HG02943 (cell line): ENCODE measurements around the gene NBPF3.
"Not testable (repeated sequence)": the region's sequence is repeated elsewhere in the genome, so short reads cannot be mapped to it uniquely, and the experiment has no call there.

Source experiments
- ATAC-seq: cut with Tn5 transposase; IDR thresholded peaks from one replicate; pipeline ENCODE4 v1.9.1; 2021; ENCODE audit warnings: mild to moderate bottlenecking, low read depth, moderate library complexity; ENCODE audit not compliant: unreplicated experiment

NBPF3 gene

DNA sequence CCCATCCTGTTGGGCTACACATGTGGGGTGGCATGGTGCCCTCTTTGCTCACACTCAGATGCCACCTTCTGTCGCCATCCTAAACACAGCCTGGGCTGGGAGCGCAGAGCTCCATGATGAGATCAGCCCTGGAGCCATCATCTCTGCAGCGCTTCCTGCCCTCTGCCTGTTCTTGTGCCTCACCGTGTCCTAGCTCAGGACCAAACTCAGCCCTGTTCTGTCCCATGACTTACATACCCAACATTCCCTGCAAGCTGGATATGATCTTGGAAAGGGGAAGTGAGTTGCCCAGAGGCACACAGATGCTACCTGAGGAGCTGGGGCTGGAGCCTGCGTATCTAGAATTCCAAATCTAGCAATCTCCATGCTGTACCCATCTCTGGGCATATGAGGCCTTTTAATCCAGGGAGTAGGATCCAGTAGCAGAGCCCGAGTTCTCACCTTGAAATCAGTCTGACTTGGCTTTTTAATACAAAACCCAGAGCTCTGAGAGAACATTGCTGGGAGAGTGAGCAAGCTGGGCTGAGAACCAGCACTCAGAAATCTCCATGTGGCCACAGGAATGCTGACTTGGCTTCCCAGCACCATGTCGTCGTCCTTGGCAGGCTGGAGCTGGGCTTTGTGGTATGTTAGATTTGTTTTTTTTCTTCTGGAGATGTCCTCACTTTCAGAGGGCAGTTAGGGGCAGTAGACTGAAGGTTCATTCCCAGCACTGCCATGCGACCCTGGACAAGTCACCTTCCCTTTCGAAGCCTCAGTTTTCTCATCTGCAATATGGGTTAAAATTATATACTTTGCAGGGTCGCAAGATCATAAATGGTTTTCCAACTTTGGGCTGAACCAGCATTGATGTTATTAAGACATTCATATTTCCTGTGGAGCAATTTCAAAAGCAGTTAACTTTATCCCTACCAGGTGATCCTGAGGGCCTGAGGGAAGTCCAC lies 71.9 kb downstream of the NBPF3 start:
- no peak for ATAC-seq

DNA sequence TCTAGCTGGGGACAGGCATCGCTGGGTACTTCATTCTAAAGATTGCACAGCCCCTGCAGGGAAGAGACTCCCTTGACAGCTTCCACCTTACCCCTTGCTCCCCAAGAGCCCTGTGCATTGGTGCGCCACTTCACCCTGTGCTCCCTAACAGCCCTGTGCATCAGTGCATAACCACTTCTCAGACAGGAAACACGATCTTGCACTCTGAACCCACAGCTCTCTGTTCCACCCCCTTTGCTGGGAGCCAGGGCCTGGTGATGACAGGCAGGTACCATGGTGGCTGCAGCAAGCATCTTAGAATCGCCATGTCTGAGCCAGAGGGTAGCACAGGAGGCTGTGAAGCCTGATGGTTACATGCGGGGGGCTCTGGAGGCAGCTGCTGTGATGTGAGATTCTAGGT lies 74.3 kb downstream of the NBPF3 start:
- ATAC-seq: no peak

DNA sequence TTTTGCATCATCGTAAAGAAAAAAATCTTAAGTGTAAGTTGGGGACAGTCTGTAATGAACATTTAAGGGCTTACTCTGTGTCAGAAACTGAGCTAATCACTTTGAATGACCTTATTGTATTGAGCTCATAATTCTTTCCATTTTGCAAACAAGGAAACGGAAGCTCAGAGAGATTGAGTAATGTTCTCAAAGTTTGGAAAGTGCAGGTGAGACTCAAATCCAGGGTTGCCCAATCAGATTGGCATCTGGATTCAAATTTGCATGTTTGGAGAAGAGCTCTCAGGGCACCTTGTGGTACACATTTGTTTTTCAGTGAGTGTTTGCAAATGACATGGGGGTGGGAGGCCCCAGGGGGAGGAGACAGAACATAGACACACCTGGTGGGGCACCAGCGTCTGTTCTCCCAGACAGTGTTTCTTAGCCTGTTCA lies 77.2 kb downstream of the NBPF3 start:
- ATAC-seq: no peak

DNA sequence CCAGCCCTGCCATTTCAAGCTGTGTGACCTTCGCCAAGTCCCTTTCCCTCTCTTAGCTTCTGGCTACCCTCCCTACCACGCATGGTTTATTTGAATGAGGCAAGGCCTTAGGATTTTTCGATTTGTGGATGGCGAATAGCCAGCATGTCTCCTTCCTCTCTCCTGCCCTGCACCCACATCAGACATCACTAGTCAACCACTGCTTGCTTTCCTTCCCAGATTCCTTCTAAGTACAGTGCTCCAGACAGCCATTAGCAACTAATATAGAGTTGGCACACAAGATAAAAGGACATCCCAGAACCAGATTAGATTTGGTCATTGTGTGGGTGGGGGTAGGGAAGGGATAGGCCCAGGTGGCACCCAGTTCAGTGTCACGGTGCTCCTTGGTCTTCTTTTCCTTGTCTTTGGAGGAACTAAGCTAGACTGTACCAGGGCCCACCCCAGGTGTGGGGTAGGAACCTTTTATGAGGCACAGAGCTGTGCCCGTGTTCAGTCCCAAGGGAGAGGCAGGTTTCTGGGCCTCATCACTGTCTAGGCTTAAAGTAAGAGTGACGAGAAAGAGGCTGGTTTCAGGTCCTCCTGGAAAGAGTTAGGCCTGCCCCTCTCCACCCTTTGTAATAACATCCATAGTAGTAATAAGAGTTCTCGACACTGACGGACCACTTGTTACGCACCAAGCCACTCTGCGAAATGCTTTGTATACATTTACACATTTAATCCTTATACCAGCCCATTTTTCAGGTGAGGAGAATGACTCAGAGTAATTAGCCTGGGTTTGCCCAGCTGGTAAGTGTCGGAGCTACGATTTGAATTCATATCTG lies 77.9 kb downstream of the NBPF3 start:
- ATAC-seq: no peak

DNA sequence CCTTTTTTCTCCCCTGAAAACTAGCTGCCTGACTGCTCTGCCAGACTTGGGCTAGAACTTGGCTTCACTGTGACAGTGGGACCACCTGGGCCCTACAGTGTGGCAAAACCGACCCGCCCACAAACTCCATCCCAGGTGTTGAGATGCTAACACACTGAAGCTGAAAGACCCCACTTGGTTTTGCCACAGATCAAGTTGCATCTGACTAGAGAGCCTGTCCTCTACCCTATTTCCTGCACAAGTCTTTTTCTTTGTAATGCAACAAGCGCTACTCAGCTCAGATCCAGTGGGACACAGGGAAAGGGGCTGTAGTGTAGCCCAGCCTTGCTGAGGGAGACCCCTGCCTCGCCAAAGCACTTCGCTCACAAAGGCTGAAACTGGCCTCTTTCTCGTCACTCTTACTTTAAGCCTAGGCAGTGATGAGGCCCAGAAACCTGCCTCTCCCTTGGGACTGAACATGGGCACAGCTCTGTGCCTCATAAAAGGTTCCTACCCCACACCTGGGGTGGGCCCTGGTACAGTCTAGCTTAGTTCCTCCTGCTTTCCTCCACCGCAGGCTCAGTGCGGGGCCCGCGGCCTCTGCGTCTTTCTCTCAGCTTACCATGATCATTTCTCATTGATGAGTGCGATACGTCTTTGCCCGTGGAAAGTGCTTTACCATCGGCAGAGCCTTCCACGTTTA lies 79.0 kb downstream of the NBPF3 start:
- ATAC-seq: no peak

DNA sequence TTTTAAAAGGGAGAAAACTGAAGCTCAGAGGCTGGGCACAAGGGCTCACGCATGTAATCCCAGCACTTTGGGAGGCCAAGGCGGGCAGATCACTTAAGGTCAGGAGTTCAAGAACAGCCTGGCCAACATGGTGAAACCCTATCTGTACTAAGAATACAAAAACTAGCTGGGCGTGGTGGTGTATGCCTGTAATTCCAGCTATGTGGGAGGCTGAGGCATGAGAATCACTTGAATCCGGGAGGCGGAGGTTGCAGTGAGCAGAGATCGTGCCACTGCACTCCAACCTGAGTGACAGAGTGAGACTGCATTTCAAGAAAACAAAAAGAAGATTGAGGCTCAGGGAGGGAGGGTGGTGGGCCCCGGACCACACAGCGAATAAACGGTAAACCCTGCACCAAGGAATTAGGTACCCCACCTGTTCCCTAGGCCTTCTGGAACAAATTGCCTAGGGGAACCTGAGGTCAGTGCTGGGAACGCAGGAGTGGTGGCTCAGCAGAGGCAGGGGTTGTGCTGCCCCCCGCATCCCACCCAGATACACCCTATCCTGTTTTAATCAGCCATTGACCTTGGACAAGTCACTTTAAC lies 79.6 kb downstream of the NBPF3 start:
- ATAC-seq: not testable (repeated sequence)

DNA sequence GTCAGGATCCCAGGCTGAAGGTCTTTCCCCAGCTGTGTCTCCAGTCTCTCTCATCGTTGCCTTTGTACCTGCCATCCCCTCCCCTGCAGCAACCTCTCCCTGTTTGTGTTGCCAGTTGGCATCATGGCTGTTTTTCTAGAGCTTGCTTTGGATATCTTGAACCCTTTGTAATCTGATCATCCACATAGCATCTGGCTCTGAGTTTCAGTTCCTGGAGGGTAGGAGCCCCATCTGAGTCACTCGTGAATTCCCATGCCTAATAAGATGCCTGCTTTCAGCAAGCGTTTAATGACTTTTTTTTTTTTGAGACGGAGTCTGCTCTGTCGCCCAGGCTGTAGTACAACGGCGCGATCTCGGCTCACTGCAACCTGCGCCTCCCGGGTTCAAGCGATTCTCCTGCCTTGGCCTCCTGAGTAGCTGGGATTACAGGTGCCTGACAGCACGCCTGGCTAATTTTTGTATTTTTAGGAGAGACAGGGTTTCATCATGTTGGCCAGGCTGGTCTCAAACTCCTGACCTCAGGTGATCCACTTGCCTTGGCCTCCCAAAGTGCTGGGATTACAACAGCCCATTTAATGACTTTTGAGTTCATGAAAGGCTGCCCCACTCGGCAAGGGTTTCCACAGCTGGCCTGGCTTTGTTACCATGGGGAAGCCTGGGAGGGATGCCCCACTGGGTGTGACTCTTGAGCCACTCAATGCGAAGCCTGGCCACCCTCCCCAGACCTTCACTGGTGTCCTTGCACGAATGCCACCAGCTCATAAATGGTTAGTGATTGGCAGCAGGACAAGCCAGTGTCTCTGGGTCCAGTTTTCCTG lies 81.2 kb downstream of the NBPF3 start:
- no peak for ATAC-seq

DNA sequence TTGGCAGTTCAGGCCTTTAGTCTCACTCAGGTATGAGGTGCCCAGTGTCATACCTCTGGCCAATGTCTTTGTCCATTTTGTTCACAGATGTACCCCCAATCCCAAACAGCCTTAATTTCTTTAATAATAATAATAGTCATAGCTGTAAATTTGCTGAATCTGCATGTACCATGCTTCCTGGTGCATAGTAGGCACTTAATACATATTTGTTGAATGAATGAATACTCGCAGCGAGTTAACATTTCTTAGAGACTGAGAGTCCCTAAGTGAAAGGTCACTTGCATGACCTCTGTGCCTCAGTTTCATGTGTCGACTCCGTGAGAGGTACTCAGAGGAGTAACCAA lies 81.8 kb downstream of the NBPF3 start:
- ATAC-seq: no peak

DNA sequence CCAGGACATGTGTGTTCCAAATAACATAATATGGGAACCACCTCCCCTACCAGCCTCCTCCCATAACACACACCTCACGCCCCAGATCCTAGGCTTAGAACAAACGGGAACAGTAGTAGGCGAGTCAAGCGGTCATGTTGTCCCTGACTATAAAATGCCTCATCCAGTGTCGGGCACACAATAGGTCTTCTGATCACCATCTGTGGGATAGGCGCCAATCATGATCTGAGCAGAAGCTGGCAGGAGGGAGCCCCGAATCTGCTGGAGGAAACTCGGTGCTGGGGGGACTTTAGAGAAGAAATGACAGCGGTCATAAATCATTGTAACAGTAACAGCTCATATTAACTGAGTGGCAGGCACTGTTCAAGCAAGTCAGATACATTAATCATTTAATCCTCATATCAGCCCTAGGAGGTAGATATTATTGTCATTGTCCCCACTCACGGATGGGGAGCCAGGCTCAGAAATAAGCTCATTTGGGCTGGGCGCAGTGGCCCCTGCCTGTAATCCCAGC lies 82.6 kb downstream of the NBPF3 start:
- ATAC-seq: no peak

DNA sequence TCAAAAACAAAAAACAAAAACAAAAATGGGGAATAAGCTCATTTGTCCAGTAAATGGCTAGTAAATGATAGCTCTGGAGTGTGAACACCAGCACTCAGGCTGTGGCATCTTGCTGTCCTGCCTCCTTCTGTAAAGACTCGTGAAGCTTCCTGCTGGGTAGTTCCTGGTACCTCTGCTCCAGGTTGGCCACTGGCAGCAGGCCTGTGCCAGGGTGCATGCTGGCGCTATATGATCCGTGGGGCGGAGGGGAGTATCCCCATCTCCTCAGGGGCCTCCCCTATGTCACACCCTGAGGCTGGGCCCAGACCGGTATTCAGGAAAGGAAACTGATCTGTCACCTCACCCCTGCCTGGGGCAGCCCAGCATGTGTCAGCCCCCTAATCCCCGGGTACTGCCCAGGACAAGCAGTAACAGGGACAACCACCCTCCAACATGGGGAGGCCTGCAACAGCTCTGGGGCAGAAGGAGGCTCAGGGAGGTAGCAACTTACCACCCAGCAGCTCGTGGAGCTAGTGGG lies 83.4 kb downstream of the NBPF3 start:
- ATAC-seq: no peak

DNA sequence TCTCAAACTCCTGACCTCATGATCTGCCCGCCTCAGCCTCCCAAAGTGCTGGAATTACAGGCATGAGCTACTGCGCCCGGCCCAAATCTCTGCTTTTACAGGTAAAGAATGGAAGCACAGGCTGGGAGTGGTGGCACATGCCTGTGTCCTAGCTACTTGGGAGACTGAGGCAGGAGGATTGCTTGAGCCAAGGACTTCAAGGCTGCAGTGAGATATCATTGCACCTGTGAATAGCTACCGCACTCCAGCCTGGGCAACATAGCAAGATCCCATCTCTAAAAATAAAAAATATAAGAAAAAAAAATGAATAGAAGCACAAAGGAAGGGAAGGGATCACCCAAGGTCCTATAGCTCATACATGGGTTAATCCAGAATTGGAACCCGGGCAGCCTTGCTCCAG lies 84.3 kb downstream of the NBPF3 start:
- ATAC-seq: no peak

DNA sequence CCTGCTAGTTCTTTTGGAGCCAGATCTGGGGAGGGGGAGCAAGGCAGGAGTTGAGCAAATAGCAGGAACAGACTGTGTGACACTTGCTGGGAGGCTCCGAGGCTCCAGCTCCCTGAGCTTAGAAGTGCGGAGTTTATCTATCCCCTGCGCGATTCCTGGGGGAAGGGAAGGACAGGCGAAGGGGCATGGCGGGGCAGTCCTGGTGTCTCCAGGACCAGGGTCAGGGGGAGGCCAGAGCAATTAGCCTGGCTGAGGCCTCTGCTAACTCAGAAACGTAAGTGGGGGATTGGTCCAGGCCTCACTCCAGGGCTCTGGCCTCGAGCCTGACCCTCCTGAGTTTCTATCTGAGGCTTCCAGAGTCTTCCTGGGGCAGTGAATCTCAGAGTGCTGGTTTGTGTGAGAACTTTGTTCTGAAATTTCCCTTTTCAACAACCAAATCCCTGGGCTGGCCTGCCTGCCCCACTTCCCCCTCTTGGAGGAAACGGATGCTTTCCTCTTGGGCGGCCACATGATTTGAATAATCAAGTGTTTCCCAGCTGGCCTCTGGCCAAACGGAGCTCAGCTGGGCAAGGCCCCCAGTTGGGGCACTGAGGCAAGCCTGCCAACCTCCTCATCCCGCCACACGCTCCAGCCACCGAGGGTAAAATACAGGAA lies 84.9 kb downstream of the NBPF3 start:
- no peak for ATAC-seq

DNA sequence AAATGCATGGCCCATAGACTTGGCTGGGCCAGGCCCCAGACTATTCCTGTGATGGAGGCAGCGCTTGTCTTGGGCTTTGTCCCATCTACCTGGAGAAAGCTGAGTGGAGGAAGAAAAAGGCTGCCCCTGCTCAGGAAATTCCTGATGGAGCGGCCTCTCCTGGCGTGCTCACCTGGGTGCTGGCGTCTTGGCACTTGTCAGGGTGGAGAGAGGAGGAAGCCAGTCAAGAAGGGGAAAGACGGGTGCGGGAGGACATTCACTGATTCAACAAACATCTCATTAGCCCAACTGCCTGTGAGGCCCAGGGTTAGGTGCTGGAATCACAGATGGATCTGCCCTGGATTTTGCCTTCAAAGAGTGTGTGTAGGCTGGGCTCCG lies 85.4 kb downstream of the NBPF3 start:
- ATAC-seq: no peak

DNA sequence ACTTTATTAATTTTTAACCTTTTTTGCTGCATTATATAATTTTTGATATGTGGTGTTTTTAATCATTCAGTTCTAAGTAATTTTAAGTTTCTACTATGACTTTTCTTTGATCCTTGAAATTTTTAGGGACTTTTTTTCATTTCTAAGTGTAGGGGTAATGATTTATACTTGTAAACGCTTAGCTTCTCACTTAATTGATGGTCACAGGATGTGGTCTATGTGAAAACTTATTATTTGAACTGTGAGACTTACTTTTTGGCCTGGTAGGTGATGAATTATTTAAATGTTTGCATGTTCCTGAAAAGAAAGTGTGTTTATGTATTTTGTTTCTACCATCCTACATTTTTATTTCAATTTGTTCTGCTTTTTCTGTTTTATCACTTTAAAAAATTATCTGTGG lies 86.5 kb downstream of the NBPF3 start:
- ATAC-seq: no peak

DNA sequence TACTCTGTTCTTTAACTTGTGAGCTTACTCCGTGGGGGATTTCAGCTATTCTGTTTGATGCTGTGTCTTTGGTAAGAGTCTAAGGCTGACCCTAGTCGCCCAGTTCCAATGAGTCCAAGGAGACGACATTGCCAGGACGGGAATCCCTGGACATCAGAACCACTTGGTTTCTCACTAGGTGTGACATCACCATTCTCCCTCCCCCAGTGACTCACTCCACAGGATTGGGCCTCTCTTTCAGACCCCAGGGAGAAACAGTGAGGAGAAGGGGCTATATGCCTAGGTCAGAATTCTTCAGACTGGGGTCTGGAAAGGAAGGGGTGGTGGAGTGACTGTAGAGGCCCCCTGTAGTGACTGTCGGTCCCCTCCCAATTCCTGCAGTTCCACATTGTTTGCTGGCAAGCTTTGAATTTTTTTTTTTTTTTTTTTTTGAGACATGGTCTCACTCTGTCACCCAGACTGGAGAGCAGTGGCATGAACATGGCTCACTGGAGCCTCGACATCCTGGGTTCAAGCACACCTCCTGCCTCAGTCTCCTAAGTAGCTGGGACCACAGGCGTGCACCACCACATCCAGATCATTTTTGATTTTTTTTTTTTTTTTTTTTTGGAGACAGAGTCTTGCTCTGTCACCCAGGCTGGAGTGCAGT lies 90.6 kb downstream of the NBPF3 start:
- no peak for ATAC-seq

DNA sequence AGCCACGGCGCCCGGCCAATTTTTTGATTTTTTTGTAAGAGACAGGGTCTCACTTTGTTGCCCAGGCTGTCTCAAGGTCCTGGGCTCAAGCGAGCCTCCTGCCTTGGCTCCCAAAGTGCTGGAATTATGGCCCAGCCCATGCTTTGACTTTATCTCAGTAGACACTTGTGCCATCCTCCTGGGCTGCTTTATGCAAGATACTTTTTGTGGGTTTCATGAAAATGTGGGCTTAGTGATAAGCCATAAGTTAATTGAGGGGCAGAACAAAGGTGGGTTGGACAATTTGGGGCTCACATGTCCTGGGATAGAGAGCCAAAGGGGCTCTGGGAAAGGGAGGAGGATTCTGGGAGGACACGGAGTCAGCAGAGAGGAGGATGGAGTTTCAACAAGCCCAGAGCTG lies 91.3 kb downstream of the NBPF3 start:
- no peak for ATAC-seq

DNA sequence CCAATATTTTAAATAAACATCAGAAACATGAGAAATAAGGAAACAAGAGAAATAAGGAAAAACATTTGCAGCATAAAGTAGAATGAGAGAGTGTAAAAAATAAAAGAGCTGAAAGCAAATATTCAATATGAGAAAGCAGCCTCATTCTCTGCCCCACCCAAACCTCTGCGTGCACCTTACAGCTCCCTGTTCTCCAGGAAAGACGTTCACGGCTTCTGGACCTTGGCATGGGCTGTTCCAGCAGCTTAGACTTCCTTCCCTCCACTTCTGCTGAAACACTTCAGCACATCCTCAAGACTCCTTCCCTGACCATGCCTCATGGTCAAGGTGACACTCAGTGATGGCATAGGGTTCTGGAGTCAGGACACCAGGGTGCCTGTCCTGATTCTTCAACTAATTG lies 92.6 kb downstream of the NBPF3 start:
- ATAC-seq: no peak

DNA sequence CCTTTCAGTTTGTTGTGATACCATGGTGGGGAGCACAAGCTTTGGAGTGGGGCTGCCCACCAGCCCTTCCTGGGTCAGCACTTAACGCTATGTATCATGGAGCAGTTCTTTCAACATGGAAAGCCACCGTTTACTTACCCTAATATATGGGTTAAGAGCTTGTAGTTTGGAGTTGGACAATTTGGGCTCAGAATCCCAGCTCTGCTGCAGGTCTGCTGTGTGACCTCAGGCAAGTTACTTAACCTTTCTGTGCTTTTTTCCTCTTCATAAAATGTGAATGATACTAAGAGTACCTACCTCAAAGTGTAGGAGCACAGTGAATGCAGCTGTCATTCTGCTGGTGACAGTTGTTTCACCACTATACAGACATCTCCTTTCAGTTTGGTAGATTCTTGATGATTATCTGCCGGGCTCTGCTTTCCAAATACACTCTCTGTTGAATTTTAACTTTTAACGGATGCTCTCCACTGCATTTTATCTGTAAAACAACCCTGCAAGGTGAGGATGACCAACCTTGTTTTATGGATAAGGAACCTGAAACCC lies 93.1 kb downstream of the NBPF3 start:
- ATAC-seq: no peak
